ENCODE data around the gene TNFRSF6B.

Gene TNFRSF6B

GRCh38 chr20:63689046-63690002 is 7.1 kb upstream of the TNFRSF6B start:
- no peak overlapping the region for H3K4ac ChIP-seq (ENCODE audit: low read length)
- no peak overlapping the region for H4K8ac ChIP-seq (ENCODE audit: low read depth, low read length)
- H3K4me2 ChIP-seq (ENCODE audit: insufficient read depth, low read length, poor library complexity, severe bottlenecking) = no peak overlapping the region
- no peak overlapping the region for H3K27ac ChIP-seq (replicated peaks; ENCODE audit: low read length)
- H3K4me1 ChIP-seq (ENCODE audit: control insufficient read depth in 2 of 2, insufficient read depth in 1 of 2, low read depth in 1 of 2, low read length in 2 of 2) = peaks cover 12 to 17% of the 10 kb centered on the region in 2 donors
- H2BK120ac ChIP-seq (ENCODE audit: low read depth, low read length) = no peak overlapping the region
- no peak overlapping the region for H3K23ac ChIP-seq (ENCODE audit: low read depth, low read length, poor library complexity)
- H3K14ac ChIP-seq (ENCODE audit: low read length) = peak overlapping the region; percentile 21
- no peak overlapping the region for H4K91ac ChIP-seq (ENCODE audit: low read depth, low read length, poor library complexity)
- WGBS, 2 donors (ENCODE audit: extremely low coverage in 2 of 2, insufficient read length in 2 of 2, insufficient replicate concordance in 1 of 2) = no CpG with 5 or more reads among the region's 44 CpGs
- no peak overlapping the region for H2AFZ ChIP-seq (ENCODE audit: low read length)
- no peaks in the 10 kb centered on the region for H3K27me3 ChIP-seq (ENCODE audit: control insufficient read depth in 3 of 3, insufficient read depth in 3 of 3, low read depth in 1 of 3, low read length in 3 of 3)
- no peak overlapping the region for H2BK5ac ChIP-seq (ENCODE audit: low read length)
- no peak overlapping the region for H3K4me3 ChIP-seq (ENCODE audit: low read length in 2 of 2)
- no peak overlapping the region for H3K9ac ChIP-seq (ENCODE audit: low read depth, low read length, poor library complexity)
- peak overlapping the region; percentile 75 for H2BK15ac ChIP-seq (ENCODE audit: low read length)
- H3K79me1 ChIP-seq (ENCODE audit: low read depth, low read length) = no peaks in the 10 kb centered on the region
- H3K18ac ChIP-seq (ENCODE audit: low read length) = peak overlapping the region; percentile 48
- H3K36me3 ChIP-seq (replicated peaks in 1 of 2; ENCODE audit: control insufficient read depth in 2 of 2, insufficient read depth in 2 of 2, low read length in 2 of 2) = peaks cover 0 to 13% of the 10 kb centered on the region in 2 donors
- DNase-seq (ENCODE audit: low spot score) = no peak
- peaks cover 0 to 3% of the 10 kb centered on the region in 2 donors for H3K9me3 ChIP-seq (replicated peaks in 1 of 2; ENCODE audit: control insufficient read depth in 2 of 2, insufficient read depth in 1 of 2, low read depth in 1 of 2, low read length in 2 of 2)
- peak overlapping the region; percentile 41 for H2BK12ac ChIP-seq (ENCODE audit: low read length)
- H2AK5ac ChIP-seq (ENCODE audit: low read depth, low read length) = peak overlapping the region; percentile 70

DNA sequence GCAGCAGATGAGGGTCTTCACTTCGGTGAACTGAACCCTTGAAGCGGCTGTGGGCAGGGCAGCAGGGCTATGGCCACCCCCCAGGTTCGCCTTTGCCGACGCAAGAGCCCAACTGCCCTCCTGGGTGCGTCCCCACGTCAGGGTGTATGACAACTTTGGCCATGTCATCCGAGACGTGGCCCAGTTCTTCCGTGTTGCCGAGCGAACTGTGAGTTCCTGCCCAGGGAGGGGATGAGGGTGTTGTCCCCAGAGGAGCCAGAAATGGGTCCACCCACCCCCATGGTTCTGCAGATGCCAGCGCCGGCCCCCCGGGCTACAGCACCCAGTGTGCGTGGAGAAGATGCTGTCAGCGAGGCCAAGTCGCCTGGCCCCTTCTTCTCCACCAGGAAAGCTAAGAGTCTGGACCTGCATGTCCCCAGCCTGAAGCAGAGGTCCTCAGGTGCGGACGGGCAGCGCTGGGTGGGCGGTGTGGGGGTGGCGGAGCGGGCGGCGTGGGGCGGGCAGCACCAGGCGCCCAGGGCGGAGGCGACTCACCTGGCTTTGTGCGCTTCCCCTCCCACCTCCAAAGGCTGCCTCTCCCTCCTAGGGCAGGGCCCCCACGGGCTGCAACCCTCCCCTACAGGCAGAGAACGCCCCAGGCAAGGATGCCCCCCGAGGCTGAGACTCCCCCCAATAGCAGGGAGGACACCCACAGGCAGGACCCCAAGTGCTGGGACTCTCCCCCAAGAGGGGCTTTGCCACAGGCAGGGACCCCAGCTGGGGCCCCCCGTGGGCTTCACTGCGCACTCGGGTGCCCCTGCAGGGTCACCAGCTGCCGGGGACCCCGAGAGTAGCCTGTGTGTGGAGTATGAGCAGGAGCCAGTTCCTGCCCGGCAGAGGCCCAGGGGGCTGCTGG is 6.2 kb upstream of the TNFRSF6B start:
- no CpG with 5 or more reads among the region's 40 CpGs for WGBS, 2 donors (ENCODE audit: extremely low coverage in 2 of 2, insufficient read length in 2 of 2, insufficient replicate concordance in 1 of 2)
- H3K23ac ChIP-seq (ENCODE audit: low read depth, low read length, poor library complexity) = peak overlapping the region; percentile 31
- peak overlapping the region; percentile 11 for H3K4me2 ChIP-seq (ENCODE audit: insufficient read depth, low read length, poor library complexity, severe bottlenecking)
- peak overlapping the region; percentile 38 for H3K18ac ChIP-seq (ENCODE audit: low read length)
- no peak for DNase-seq (ENCODE audit: low spot score)
- H3K4ac ChIP-seq (ENCODE audit: low read length) = no peak overlapping the region
- H3K9ac ChIP-seq (ENCODE audit: low read depth, low read length, poor library complexity) = no peak overlapping the region
- peak overlapping the region; percentile 70 for H2AK5ac ChIP-seq (ENCODE audit: low read depth, low read length)
- no peak overlapping the region for H4K91ac ChIP-seq (ENCODE audit: low read depth, low read length, poor library complexity)
- H3K9me3 ChIP-seq (replicated peaks in 1 of 2; ENCODE audit: control insufficient read depth in 2 of 2, insufficient read depth in 1 of 2, low read depth in 1 of 2, low read length in 2 of 2) = peaks cover 0 to 3% of the 10 kb centered on the region in 2 donors
- H2BK12ac ChIP-seq (ENCODE audit: low read length) = no peak overlapping the region
- no peak overlapping the region for H3K4me3 ChIP-seq (ENCODE audit: low read length in 2 of 2)
- peak overlapping the region; percentile 75 for H2BK15ac ChIP-seq (ENCODE audit: low read length)
- H3K4me1 ChIP-seq (ENCODE audit: control insufficient read depth in 2 of 2, insufficient read depth in 1 of 2, low read depth in 1 of 2, low read length in 2 of 2) = peaks cover 12 to 17% of the 10 kb centered on the region in 2 donors
- no peaks in the 10 kb centered on the region for H3K27me3 ChIP-seq (ENCODE audit: control insufficient read depth in 3 of 3, insufficient read depth in 3 of 3, low read depth in 1 of 3, low read length in 3 of 3)
- H3K36me3 ChIP-seq (replicated peaks in 1 of 2; ENCODE audit: control insufficient read depth in 2 of 2, insufficient read depth in 2 of 2, low read length in 2 of 2) = peaks cover 0 to 22% of the 10 kb centered on the region in 2 donors
- no peak overlapping the region for H2AFZ ChIP-seq (ENCODE audit: low read length)
- no peak overlapping the region for H3K27ac ChIP-seq (replicated peaks; ENCODE audit: low read length)
- no peak overlapping the region for H2BK120ac ChIP-seq (ENCODE audit: low read depth, low read length)
- no peak overlapping the region for H4K8ac ChIP-seq (ENCODE audit: low read depth, low read length)
- no peak overlapping the region for H2BK5ac ChIP-seq (ENCODE audit: low read length)
- H3K79me1 ChIP-seq (ENCODE audit: low read depth, low read length) = no peaks in the 10 kb centered on the region
- no peak overlapping the region for H3K14ac ChIP-seq (ENCODE audit: low read length)

DNA sequence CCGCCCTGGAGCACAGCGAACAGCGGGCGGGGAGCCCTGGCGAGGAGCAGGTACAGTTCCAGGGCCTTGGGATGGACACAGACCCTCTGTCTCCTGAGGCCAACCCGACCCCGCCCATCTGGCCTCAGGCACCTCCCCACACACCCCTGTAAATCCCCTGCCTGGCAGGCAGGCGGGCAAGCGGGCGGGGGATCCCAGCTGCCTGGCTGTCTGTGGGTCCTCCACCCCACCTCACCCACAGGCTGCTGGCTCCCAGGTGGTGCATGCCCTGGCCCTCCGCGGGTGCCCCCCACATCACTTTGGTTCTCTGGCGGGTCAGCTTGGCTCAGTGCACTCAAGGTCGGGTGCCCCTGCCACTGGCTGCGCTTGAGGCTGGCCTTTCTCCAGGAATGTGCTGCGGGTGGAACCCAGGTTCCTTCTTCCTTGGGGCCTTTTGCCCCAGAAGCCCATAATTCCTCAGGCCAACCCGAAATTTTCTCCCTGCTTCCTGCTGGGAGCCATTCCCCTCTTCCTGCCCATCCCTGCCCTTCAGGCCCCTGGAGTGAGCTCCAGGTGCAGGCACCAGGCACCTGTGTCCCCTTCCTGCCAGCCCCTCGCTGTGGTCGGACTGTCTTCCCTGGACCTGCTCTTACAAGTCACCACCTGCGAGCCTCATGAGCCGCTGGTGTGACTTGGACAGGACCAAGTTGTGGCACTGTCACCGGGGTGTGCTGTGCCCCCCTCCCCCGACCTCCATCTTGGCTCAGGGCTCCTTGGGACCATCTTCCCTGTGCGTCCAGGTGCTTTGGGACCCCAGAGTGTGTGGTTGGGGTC is 5.3 kb upstream of the TNFRSF6B start:
- WGBS, 2 donors (ENCODE audit: extremely low coverage in 2 of 2, insufficient read length in 2 of 2, insufficient replicate concordance in 1 of 2) = no CpG with 5 or more reads among the region's 24 CpGs
- H3K79me1 ChIP-seq (ENCODE audit: low read depth, low read length) = no peaks in the 10 kb centered on the region
- no peak overlapping the region for H2AFZ ChIP-seq (ENCODE audit: low read length)
- H3K36me3 ChIP-seq (replicated peaks in 1 of 2; ENCODE audit: control insufficient read depth in 2 of 2, insufficient read depth in 2 of 2, low read length in 2 of 2) = peaks cover 0 to 30% of the 10 kb centered on the region in 2 donors
- no peak overlapping the region for H3K4ac ChIP-seq (ENCODE audit: low read length)
- no peak for DNase-seq (ENCODE audit: low spot score)
- H4K91ac ChIP-seq (ENCODE audit: low read depth, low read length, poor library complexity) = no peak overlapping the region
- H2BK15ac ChIP-seq (ENCODE audit: low read length) = no peak overlapping the region
- no peak overlapping the region for H2BK5ac ChIP-seq (ENCODE audit: low read length)
- H2BK12ac ChIP-seq (ENCODE audit: low read length) = no peak overlapping the region
- no peak overlapping the region for H3K9ac ChIP-seq (ENCODE audit: low read depth, low read length, poor library complexity)
- peaks cover 0 to 3% of the 10 kb centered on the region in 2 donors for H3K9me3 ChIP-seq (replicated peaks in 1 of 2; ENCODE audit: control insufficient read depth in 2 of 2, insufficient read depth in 1 of 2, low read depth in 1 of 2, low read length in 2 of 2)
- no peak overlapping the region for H3K4me2 ChIP-seq (ENCODE audit: insufficient read depth, low read length, poor library complexity, severe bottlenecking)
- peak overlapping the region; percentile 2 for H3K18ac ChIP-seq (ENCODE audit: low read length)
- no peaks in the 10 kb centered on the region for H3K27me3 ChIP-seq (ENCODE audit: control insufficient read depth in 3 of 3, insufficient read depth in 3 of 3, low read depth in 1 of 3, low read length in 3 of 3)
- H4K8ac ChIP-seq (ENCODE audit: low read depth, low read length) = no peak overlapping the region
- no peak overlapping the region for H2BK120ac ChIP-seq (ENCODE audit: low read depth, low read length)
- peak overlapping the region; percentile 3 for H3K23ac ChIP-seq (ENCODE audit: low read depth, low read length, poor library complexity)
- no peak overlapping the region for H3K14ac ChIP-seq (ENCODE audit: low read length)
- peaks cover 11 to 14% of the 10 kb centered on the region in 2 donors for H3K4me1 ChIP-seq (ENCODE audit: control insufficient read depth in 2 of 2, insufficient read depth in 1 of 2, low read depth in 1 of 2, low read length in 2 of 2)
- no peak overlapping the region for H3K4me3 ChIP-seq (ENCODE audit: low read length in 2 of 2)
- no peak overlapping the region for H3K27ac ChIP-seq (replicated peaks; ENCODE audit: low read length)
- H2AK5ac ChIP-seq (ENCODE audit: low read depth, low read length) = no peak overlapping the region
